ENCODE results near the gene C10orf88. TPM values are rescaled to one million over a fixed set of nuclear protein-coding genes. Genes with fewer than 3 reads are reported as not detected.

The C10orf88 gene
- total and polyA plus RNA-seq, 2 of the 8 experiments (the other 6 are each of a cell fraction or from before 2014, with no cell fraction given) = 3.2 to 11.0 TPM

GRCh38 chr10:122990278-122990677 is 36.3 kb upstream of the C10orf88 start:
- Histone ChIP-seq H3K23me2 (ENCODE audit: low read depth, low read length) (no peaks in the 10 kb centered on the region), H4K5ac (ENCODE audit: insufficient read length, low read depth, low read length) (no peak overlapping the region), H3K36me3 (ENCODE audit: control insufficient read depth in 2 of 4, insufficient read depth in 4 of 4, low read length in 3 of 4) (peaks cover 2 to 20% (median 6%) of the 10 kb centered on the region in 4 experiments; a peak in 6 of 8 replicates), H2AK5ac (ENCODE audit: low read depth, low read length) (no peak overlapping the region), H3K9me3 (ENCODE audit: insufficient read depth in 2 of 2, low read depth in 1 of 2, low read length in 1 of 2) (no peaks in the 10 kb centered on the region), H2BK15ac (ENCODE audit: low read length) (no peak overlapping the region), H2BK5ac (ENCODE audit: low read depth, low read length) (no peak overlapping the region), H4K20me1 (replicated peaks in 1 of 2; ENCODE audit: control insufficient read depth in 1 of 2, insufficient read depth in 2 of 2, low read length in 2 of 2) (no peaks in the 10 kb centered on the region), H2BK20ac (ENCODE audit: low read length) (no peak overlapping the region), H3K9ac (replicated peaks in 1 of 4; ENCODE audit: extremely low read depth in 1 of 4, low read depth in 3 of 4, low read length in 3 of 4) (no peak overlapping the region), H3K4me2 (ENCODE audit: insufficient read depth in 1 of 2, low read depth in 2 of 2, low read length in 2 of 2) (no peak overlapping the region), H2BK120ac (replicated peaks; ENCODE audit: low read depth, low read length) (no peak overlapping the region), H3K79me1 (ENCODE audit: low read depth, low read length) (no peaks in the 10 kb centered on the region), H3K4me3 (ENCODE audit: extremely low read depth in 1 of 4, insufficient read depth in 2 of 4, low read depth in 3 of 4, low read length in 4 of 4) (no peak overlapping the region), H3K56ac (replicated peaks; ENCODE audit: insufficient read length, low read depth, low read length) (no peak overlapping the region), H4K91ac (replicated peaks; ENCODE audit: insufficient read length, low read length) (no peak overlapping the region), H3K27me3 (replicated peaks in 1 of 4; ENCODE audit: control insufficient read depth in 3 of 4, extremely low read depth in 1 of 4, insufficient read depth in 3 of 4, low read length in 3 of 4) (no peaks in the 10 kb centered on the region), H3K4ac (replicated peaks; ENCODE audit: insufficient read length, low read depth, low read length) (no peak overlapping the region), H3K14ac (ENCODE audit: insufficient read length) (no peak overlapping the region), H3K4me1 (replicated peaks in 1 of 4; ENCODE audit: control insufficient read depth in 3 of 4, insufficient read depth in 4 of 4, low read length in 3 of 4) (no peaks in the 10 kb centered on the region), H3K18ac (ENCODE audit: extremely low read depth, low read length) (no peak overlapping the region), H2BK12ac (ENCODE audit: low read depth, low read length) (no peak overlapping the region), H3K23ac (ENCODE audit: insufficient read length) (no peak overlapping the region), H2AFZ (ENCODE audit: low read length) (no peak overlapping the region), H3K27ac (ENCODE audit: low read depth, low read length) (no peak overlapping the region), H3K79me2 (ENCODE audit: control insufficient read depth in 1 of 2, insufficient read depth in 2 of 2, low read length in 2 of 2) (no peaks in the 10 kb centered on the region), H4K8ac (ENCODE audit: extremely low read depth, insufficient read depth, low read length) (no peak overlapping the region)
- WGBS, 2 experiments (ENCODE audit: extremely low coverage in 1 of 2, insufficient coverage in 1 of 2, insufficient read length in 1 of 2, insufficient replicate concordance in 2 of 2, low coverage in 1 of 2, low lambda C conversion rate in 2 of 2, missing lambda C conversion rate in 1 of 2) = 65% methylated on average over 5 of the region's 5 CpGs; no CpG with 5 or more reads in 1 of the 2 experiments
- FAIRE-seq = no peak
- POLR2A ChIA-PET (ENCODE audit: partially characterized antibody) = interaction anchor here (0.5 to 1.5 kb wide), 2 partner anchors 9 to 15 kb away, joined by 4 to 5 read pairs; no protein-coding TSS in a partner anchor
- no peak for DNase-seq (ENCODE audit: low read depth in 1 of 2, low spot score in 2 of 2)
- CTCF ChIA-PET (ENCODE audit: partially characterized antibody) = interaction anchor here (4.5 kb wide), 1 partner anchor 9 kb away, joined by 31 read pairs; the partner anchor contains the start of gene PSTK
- no peak for TF ChIP-seq EGR1 (IDR thresholded peaks at IDR 0.05; ENCODE audit: borderline replicate concordance, low read depth, low read length)
- no peak for TF ChIP-seq KDM4A (IDR thresholded peaks at IDR 0.05; ENCODE audit: low read depth, low read length, severe bottlenecking)
- no peak for TF ChIP-seq CHD1 (IDR thresholded peaks at IDR 0.05; ENCODE audit: low read depth, low read length)
- TF ChIP-seq RNF2 (IDR thresholded peaks at IDR 0.05; ENCODE audit: borderline replicate concordance, low read depth, low read length, missing control alignments, poor library complexity, severe bottlenecking) = no peak
- TF ChIP-seq SIN3A (conservative IDR thresholded peaks at IDR 0.05 in 1 of 2, IDR thresholded peaks at IDR 0.05 in 1 of 2; ENCODE audit: low read depth in 1 of 2, low read length in 2 of 2) = no peak
- TF ChIP-seq CBX5 (IDR thresholded peaks at IDR 0.05; ENCODE audit: low read depth, low read length) = no peak
- no peak for TF ChIP-seq FOSL1 (IDR thresholded peaks at IDR 0.05; ENCODE audit: insufficient read depth, low read depth, low read length)
- TF ChIP-seq HDAC6 (IDR thresholded peaks at IDR 0.05; ENCODE audit: low read depth, low read length) = no peak
- TF ChIP-seq TAF7 (optimal IDR thresholded peaks at IDR 0.05; ENCODE audit: borderline replicate concordance, low read depth, low read length) = no peak
